Right cardiac atrium (tissue), 5 donors: Measurements from ENCODE around the gene NTN4. TPM values are rescaled to one million over a fixed set of nuclear protein-coding genes. Genes with fewer than 3 reads are reported as not detected.

ENCODE experiments used
- ATAC-seq, 2 donors: fragments of 200-7000 bp; cut with Tn5 transposase; one replicate each; pipeline versions ENCODE4 v1.8.0 to v1.9.1; 2020; ENCODE audit warnings: moderate library complexity in 2 of 2, mild to moderate bottlenecking in 1 of 2
- DNase-seq, 3 donors: peaks; one replicate each; pipeline ENCODE4 v3.0.0-alpha.2; 2020
- H3K27ac ChIP-seq: one replicate; pipeline ENCODE4 v1.5.1; 2013; ENCODE audit warnings: mild to moderate bottlenecking, low read length, control low read depth, moderate library complexity
- H3K27me3 ChIP-seq: one replicate; pipeline ENCODE4 v1.6.1; 2013; ENCODE audit not compliant: control insufficient read depth, insufficient read depth
- H3K4me1 ChIP-seq: one replicate; pipeline ENCODE4 v1.6.1; 2013; ENCODE audit warnings: low read length; ENCODE audit not compliant: control insufficient read depth, insufficient read depth
- H3K4me3 ChIP-seq: one replicate; pipeline ENCODE4 v1.5.1; 2013; ENCODE audit warnings: low read length, control low read depth
- H3K9me3 ChIP-seq: one replicate; pipeline ENCODE4 v1.6.1; 2013; ENCODE audit warnings: low read length; ENCODE audit not compliant: control insufficient read depth
- WGBS: extraction: QIAGEN DNeasy Blood & Tissue Kit; methylation state at CpG from one replicate; pipeline ENCODE4 v1.1.7; 2013; 5-methylcytosine and 5-hydroxymethylcytosine counted together
- intact Hi-C, 4 donors: fragments of 100-400 bp; cut with DNase I; formaldehyde crosslinking; loops; one replicate each; pipeline versions ENCODE4 v1.11.0 to v1.14.0; 2022 to 2023
- polyA plus RNA-seq: library from polyadenylated mRNA; stranded (reverse); fragments of 200-250 nt; gene quantifications from one replicate; pipeline ENCODE4 v1.2.3, GENCODE V29; 2013
- total RNA-seq, 4 donors: library from RNA; stranded (reverse); fragmentation: NEBNext Ultra II Directional; extraction: Animal tissue kit (Norgen Biotek cat#: 25700); gene quantifications; one replicate each; pipeline ENCODE4 v1.2.1, GENCODE V29; 2021
- donor health status: healthy with polysubstance abuse.
- donor health status: DM: no; HTN: yes; CAD: no.
- donor health status: DM: no; HTN: no; CAD: no.
- donor health status: DM: no; HTN: yes; CAD: no; lungs with severe emphysema.
- donor health status: DM: yes; HTN: yes; CAD: no.

The NTN4 gene
- total and polyA plus RNA-seq, 5 donors = 62.9 to 111 (median 96.1) TPM

DNA sequence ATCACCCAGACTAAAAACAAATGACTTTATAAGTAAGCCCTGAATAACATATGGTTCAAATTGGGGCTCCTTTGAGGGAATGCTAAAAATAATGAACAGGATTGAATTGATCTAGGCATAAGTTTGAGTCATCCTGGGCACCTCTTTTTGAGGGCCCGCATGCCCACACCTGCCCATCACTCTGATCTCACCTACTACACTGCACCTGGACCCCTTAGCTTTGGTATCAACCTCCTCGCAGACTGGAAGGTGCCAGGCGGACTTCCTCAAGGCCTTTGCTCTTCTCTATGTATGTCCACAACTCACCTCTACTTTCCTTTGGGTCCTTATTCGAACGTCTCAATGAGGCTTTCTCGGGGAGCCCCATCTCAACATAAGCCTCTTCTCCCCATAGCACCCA is 17.2 kb downstream of the NTN4 start:
- ATAC-seq (no peak), DNase-seq (no peak)
- H3K9me3 ChIP-seq = no peaks in the 10 kb centered on the region
- H3K27me3 ChIP-seq = no peaks in the 10 kb centered on the region
- WGBS = 96% methylated on average over 6 of the region's 6 CpGs
- no peaks in the 10 kb centered on the region for H3K4me1 ChIP-seq
- no peak overlapping the region for H3K4me3 ChIP-seq
- H3K27ac ChIP-seq = no peak overlapping the region
- intact Hi-C loops = no loop called here

DNA sequence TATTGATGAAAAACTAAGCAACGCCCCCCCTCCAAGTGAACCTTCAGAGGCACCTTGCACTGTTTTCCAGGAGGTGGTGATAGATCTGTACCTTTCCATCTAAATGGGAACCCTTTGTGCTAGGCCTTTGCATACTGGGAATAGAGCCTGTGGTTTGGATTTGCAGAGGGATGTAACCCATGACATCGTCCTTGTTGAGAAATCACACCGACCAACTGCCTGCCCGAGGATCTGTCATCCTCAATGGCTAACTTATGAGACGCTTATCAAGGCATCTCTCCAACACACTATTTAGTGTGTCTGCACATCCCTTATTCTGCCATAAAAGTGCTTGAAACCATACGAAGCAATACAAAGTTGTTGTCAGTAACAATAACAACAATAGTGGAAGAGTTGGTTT is 22.9 kb downstream of the NTN4 start:
- WGBS = 81% methylated on average over 6 of the region's 6 CpGs
- H3K4me1 ChIP-seq = peaks cover 4% of the 10 kb centered on the region
- H3K9me3 ChIP-seq = no peaks in the 10 kb centered on the region
- intact Hi-C loops = no loop called here
- no peak overlapping the region for H3K4me3 ChIP-seq
- no peak overlapping the region for H3K27ac ChIP-seq
- ATAC-seq = no peak
- no peak for DNase-seq
- H3K27me3 ChIP-seq = no peaks in the 10 kb centered on the region

DNA sequence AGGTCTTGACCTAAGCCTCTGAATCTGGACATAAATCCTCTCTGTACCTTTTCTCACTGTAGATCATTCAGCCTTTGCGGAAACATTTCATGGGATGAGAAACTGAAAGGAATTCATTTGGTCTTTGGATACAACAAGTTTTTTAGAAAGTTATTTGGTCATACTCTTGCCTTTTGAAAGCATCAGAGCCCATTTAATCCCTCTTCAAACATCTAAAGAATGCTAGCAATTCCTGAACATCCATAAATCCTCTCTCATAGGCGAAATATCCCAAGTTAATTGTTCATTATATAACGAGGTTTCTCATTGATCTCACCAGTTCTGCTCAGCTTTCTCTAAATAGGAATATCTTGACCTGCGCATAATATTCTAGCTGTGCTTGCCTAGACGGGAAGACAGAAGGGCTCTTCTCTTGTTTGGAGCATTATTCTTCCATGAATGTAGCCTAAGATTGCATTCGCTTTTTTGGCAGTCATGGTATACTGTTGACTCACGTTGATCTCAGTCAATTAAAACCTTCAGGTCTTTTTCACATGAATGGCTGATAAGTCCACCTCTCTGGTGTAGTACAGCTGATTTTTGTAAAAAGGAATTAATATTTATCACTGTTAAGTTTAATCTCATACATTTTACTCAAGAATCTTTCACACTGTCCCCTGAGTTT is 24.1 kb downstream of the NTN4 start:
- Histone ChIP-seq H3K27me3 (no peaks in the 10 kb centered on the region), H3K4me3 (no peak overlapping the region), H3K27ac (no peak overlapping the region), H3K9me3 (no peaks in the 10 kb centered on the region), H3K4me1 (peaks cover 4% of the 10 kb centered on the region)
- ATAC-seq = no peak
- no peak for DNase-seq
- 63% methylated on average over 7 of the region's 7 CpGs for WGBS
- intact Hi-C loops = no loop called here

GRCh38 chr12:95764848-95765247 is 25.7 kb downstream of the NTN4 start:
- peaks cover 4% of the 10 kb centered on the region for H3K4me1 ChIP-seq
- H3K9me3 ChIP-seq = no peaks in the 10 kb centered on the region
- DNase-seq (no peak), ATAC-seq (no peak)
- no peak overlapping the region for H3K27ac ChIP-seq
- WGBS = 86% methylated on average over 1 of the region's 1 CpG
- no peak overlapping the region for H3K4me3 ChIP-seq
- intact Hi-C loops = no loop called here
- H3K27me3 ChIP-seq = no peaks in the 10 kb centered on the region

DNA sequence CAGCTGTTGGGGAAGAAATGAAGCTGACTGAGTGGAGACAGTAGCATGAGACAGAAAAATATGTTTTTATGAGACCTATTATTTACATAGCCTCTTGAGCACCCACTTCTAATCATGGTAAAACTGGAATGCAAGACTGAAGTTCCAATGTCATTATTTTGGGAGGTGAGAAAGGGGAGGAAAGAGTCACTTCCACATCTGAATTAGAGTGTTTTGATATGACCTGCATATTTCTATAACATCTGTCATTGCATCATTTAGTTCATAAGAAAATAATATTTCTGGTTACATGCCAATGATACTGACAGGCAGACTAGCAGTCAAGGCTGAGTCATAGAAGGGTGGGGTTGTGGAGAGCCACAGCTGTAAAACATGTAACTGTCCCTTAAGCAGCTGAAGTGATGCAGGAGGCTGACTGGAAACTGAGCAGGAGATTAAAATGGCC is 26.7 kb downstream of the NTN4 start:
- Histone ChIP-seq H3K9me3 (no peaks in the 10 kb centered on the region), H3K27ac (no peak overlapping the region), H3K27me3 (no peaks in the 10 kb centered on the region), H3K4me1 (peaks cover 4% of the 10 kb centered on the region), H3K4me3 (no peak overlapping the region)
- ATAC-seq (peak; percentile 81 to 90), DNase-seq (peak in 1 of 3 donors; percentile 31)
- intact Hi-C loops = no loop called here

DNA sequence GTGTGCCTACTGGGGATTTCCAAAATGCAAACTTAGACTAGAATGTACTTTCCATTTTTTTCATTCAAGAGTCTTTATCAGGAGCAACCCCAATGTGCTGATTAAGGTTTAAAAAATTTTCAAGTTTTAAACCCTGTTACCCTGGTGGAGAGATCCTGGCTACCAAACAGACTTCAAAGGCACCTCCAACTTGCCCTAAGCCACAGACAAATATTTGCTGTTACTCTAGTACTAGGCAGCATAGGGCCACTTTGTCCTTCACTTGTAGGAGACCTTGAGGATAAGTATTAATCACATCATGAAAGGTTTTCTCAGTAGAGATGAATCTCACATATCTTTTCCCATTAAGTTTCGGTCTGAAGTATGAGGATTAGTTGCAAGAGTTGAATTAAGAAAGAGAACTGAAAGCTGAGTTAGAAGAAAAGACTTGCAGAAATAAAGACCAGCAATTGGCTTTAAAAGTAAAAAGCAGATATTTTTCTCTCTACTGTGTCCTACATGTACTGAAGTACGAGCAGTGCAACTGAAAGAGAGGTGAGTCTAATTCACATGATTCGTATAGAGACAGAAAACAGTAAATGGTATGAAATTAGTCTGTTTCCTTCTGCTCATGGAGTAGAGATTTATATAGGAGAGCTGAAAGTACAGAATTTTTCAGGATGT is 28.3 kb downstream of the NTN4 start:
- Histone ChIP-seq H3K9me3 (no peaks in the 10 kb centered on the region), H3K27me3 (no peaks in the 10 kb centered on the region), H3K4me1 (peaks cover 4% of the 10 kb centered on the region), H3K4me3 (no peak overlapping the region), H3K27ac (no peak overlapping the region)
- ATAC-seq (no peak), DNase-seq (no peak)
- intact Hi-C loops = no loop called here
- 75% methylated on average over 3 of the region's 3 CpGs for WGBS

DNA sequence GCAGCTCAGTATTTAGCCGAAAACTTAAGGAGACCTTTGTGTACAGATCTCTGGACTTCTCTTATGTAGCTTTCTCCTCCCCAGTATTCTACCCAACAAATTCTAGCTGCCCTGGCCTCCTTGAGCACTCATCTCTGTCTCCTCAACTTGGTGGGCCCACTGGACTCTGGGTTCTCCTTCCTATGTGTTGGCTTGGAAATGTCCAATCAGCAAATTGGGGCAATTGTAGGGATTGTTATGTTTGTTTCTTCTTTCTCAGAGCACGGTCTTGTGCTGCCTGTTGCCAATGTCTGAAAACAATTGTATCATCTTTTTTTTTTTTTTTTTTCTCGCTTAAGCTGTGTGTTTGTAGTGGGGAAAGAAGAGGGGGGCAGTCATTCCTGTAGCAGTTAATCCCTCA is 30.2 kb downstream of the NTN4 start:
- intact Hi-C loops = no loop called here
- no peak overlapping the region for H3K27ac ChIP-seq

DNA sequence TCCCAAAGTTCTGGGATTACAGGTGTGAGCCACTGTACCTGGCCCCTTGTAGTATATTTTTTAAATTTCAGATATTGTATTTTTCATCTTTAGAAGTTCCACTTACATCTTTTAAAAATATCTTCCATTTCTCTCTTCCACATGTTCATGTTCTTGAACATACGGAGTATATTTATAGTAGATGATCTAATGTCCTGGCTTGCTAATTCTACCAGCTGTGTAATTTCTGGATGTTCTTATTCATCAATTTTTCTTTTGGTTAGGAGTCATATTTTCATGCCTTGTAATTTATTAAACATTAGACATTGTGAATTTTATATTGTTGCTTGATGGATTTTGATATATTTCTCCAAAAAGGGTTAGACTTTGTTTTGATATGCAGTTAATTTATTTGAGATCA is 30.8 kb downstream of the NTN4 start:
- Histone ChIP-seq H3K4me3 (no peak overlapping the region), H3K4me1 (peaks cover 6% of the 10 kb centered on the region), H3K9me3 (no peaks in the 10 kb centered on the region), H3K27ac (no peak overlapping the region), H3K27me3 (no peaks in the 10 kb centered on the region)
- intact Hi-C loops = no loop called here
- WGBS = 0% methylated on average over 1 of the region's 1 CpG
- ATAC-seq (no peak), DNase-seq (no peak)

More for the DNA sequence above, 30.2 kb downstream of the NTN4 start:
- Histone ChIP-seq H3K9me3 (no peaks in the 10 kb centered on the region), H3K4me1 (peaks cover 6% of the 10 kb centered on the region), H3K27me3 (no peaks in the 10 kb centered on the region), H3K4me3 (no peak overlapping the region)
- WGBS = 80% methylated on average over 3 of the region's 3 CpGs
- DNase-seq (no peak), ATAC-seq (no peak)

- intact Hi-C loops = no loop called here
- DNase-seq = no peak
- no peaks in the 10 kb centered on the region for H3K9me3 ChIP-seq
- H3K4me1 ChIP-seq = peaks cover 3% of the 10 kb centered on the region
- ATAC-seq = no peak
- no peaks in the 10 kb centered on the region for H3K27me3 ChIP-seq
- 95% methylated on average over 3 of the region's 3 CpGs for WGBS
- H3K27ac ChIP-seq = no peak overlapping the region
- H3K4me3 ChIP-seq = no peak overlapping the region
Measured at GRCh38 chr12:95759039-95759438, 31.5 kb downstream of the NTN4 start.

DNA sequence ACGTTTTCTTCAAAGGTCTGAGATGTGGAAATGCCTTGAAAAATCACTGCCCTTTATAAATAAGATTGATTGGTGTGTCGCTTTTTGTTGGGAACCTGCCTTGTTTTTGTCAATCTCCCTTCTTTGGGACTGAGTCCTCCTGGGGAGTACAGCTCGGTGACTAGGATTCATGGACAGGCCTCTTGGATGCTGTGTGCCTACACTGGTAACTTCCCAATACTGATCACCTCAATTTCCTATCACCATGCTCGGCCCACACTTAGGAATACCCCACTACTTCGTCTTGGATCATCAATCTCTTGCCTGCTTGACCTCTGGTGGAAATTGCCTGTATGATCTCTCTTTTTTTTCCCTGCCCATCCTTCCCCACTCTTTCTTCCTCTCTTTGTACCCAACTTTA is 34.2 kb downstream of the NTN4 start:
- Histone ChIP-seq H3K4me1 (peaks cover 3% of the 10 kb centered on the region), H3K27ac (peak overlapping the region; percentile 56), H3K4me3 (no peak overlapping the region), H3K27me3 (no peaks in the 10 kb centered on the region), H3K9me3 (no peaks in the 10 kb centered on the region)
- ATAC-seq (peak in 1 of 2 donors; percentile 34), DNase-seq (no peak)
- intact Hi-C loops = no loop called here
- WGBS = 76% methylated on average over 5 of the region's 5 CpGs

- DNase-seq = no peak
- peaks cover 3% of the 10 kb centered on the region for H3K4me1 ChIP-seq
- 29% methylated on average over 6 of the region's 6 CpGs for WGBS
- peak overlapping the region; percentile 6 for H3K4me3 ChIP-seq
- H3K9me3 ChIP-seq = no peaks in the 10 kb centered on the region
- no peaks in the 10 kb centered on the region for H3K27me3 ChIP-seq
- peak; percentile 82 to 84 for ATAC-seq
- peak overlapping the region; percentile 61 for H3K27ac ChIP-seq
- intact Hi-C loops = no loop called here
Measured at GRCh38 chr12:95755261-95755865, 35.2 kb downstream of the NTN4 start.
